GM21528 (cell line): ENCODE data around the gene LCAT.
"Not testable (repeated sequence)": the region's sequence is repeated elsewhere in the genome, so short reads cannot be mapped to it uniquely, and the experiment has no call there.

Source experiments
- ATAC-seq: cut with Tn5 transposase; IDR thresholded peaks from one replicate; pipeline ENCODE4 v1.9.1; 2021; ENCODE audit warnings: mild to moderate bottlenecking, moderate library complexity; ENCODE audit not compliant: unreplicated experiment, low FRiP score

Gene LCAT

DNA sequence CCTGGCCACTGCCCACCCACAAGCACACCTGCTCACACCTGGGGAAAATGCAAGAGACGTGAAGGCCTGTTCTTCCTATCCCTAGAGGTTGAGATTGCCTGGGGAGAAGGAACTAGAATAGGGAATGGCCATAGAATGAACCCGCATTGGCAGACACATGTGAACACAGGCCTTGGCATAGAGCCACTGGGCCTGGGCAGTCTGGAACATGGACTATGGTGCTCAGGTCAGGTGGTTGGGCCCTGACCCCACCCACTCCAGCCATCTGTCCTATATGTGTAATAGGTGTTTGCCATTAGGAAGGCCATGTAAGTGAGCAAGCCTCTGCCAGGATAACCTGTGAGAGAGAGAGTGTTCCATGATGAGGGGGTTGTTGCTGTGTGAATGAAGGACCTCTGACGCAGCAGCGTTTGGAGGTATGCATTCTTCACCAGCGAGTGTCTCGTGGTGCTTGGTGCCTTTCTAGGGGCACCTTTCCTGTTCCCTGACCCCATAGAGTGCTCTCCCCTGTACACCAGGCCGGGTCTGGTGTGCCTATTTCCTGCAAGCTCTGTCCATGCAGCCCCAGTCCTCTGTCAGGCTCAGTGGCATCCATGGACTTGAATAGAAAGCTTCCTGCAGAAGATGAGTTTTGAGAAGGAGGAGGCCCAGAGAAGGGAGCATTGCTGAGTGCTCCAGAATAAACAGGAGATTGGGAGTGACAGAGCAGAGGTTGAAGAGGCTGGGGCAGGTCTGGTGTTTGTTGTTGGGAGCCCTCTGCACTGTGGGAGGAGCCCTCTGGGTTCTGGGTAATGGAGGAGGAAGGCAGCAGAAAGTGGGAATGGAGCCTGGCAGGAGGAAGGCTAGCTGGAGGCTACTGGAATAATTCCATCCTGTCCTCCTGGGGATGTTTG lies 27.8 kb downstream of the LCAT start:
- ATAC-seq: no peak

DNA sequence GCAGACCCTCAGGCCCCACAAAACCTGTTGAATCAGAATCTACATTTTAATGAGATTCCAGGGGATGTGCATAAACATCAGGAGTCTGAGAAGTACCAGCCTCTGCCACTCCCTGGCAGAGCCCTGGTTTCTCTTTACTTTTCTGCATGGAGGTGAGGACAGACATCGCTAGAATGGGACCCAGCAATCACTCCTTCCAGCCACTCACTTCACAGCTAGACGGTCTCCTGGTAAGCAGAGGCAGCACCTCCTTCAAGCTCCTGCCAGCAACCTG lies 28.5 kb downstream of the LCAT start:
- ATAC-seq: not testable (repeated sequence)

- no peak for ATAC-seq
Measured at GRCh38 chr16:67914758-67915495, 29.0 kb downstream of the LCAT start.

DNA sequence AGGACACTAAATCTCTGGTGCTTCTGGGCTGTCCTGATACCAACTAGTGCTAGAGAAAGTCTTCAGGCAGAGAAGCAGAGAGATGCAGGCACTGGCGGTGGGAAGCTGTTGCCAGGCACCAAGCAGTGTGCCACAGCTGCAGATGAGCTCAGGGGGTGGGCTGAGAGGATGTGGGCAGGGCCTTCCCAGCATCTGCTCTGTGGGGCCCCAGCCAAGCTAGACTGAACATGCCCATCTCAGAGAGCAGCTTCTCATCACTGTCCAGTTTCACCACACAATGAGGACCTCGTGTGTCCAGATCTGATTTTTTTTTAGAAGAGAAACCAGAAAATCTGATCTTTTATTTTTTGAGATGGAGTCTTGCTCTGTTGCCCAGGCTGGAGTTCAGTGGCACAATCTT lies 33.8 kb downstream of the LCAT start:
- no peak for ATAC-seq

DNA sequence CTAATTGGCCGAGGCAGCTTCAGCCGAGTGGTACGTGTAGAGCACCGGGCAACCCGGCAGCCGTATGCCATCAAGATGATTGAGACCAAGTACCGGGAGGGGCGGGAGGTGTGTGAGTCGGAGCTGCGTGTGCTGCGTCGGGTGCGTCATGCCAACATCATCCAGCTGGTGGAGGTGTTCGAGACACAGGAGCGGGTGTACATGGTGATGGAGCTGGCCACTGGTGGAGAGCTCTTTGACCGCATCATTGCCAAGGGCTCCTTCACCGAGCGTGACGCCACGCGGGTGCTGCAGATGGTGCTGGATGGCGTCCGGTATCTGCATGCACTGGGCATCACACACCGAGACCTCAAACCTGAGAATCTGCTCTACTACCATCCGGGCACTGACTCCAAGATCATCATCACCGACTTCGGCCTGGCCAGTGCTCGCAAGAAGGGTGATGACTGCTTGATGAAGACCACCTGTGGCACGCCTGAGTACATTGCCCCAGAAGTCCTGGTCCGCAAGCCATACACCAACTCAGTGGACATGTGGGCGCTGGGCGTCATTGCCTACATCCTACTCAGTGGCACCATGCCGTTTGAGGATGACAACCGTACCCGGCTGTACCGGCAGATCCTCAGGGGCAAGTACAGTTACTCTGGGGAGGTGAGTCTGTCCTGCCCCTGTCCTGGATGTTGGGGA lies 34.7 kb downstream of the LCAT start:
- ATAC-seq: no peak

GRCh38 chr16:67907397-67908180 lies 36.3 kb downstream of the LCAT start:
- ATAC-seq: no peak

DNA sequence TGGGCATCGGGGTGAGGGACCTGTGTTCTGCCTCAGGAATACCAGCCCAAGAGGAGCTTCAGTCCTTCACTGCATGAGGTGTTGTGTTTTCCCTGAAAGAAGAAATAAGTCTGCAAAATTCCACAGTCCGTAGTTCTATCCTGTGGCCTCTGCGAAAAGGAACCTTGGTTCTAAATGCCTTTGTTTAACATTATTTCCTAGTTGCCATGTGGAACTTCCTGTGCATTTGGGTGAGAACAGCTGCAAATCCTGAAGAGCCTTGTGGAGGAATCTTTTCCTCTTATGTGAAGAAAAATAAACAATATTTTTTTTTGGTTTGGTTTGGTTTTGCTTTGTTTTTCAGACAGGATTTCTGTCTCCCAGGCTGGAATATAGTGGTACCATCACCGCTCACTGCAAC lies 41.1 kb downstream of the LCAT start:
- ATAC-seq: no peak

DNA sequence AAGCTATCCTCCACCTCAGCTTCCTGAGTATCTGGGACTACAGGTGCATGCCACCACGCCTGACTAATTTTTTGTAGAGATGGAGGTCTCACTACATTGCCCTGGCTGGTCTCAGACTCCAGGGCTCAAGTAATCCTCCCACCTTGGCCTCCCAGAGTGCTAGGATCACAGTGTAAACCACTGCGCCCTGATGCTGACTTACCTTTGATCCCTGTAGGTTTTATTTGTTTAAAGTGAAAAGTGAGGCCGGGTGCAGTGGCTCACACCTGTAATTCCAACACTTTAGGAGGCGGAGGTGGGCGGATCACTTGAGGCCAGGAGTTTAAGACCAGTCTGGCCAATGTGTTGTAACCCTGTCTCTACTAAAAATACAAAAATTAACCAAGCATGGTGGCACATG lies 42.2 kb downstream of the LCAT start:
- no peak for ATAC-seq

GRCh38 chr16:67897231-67897630 lies 46.7 kb downstream of the LCAT start:
- no peak for ATAC-seq

DNA sequence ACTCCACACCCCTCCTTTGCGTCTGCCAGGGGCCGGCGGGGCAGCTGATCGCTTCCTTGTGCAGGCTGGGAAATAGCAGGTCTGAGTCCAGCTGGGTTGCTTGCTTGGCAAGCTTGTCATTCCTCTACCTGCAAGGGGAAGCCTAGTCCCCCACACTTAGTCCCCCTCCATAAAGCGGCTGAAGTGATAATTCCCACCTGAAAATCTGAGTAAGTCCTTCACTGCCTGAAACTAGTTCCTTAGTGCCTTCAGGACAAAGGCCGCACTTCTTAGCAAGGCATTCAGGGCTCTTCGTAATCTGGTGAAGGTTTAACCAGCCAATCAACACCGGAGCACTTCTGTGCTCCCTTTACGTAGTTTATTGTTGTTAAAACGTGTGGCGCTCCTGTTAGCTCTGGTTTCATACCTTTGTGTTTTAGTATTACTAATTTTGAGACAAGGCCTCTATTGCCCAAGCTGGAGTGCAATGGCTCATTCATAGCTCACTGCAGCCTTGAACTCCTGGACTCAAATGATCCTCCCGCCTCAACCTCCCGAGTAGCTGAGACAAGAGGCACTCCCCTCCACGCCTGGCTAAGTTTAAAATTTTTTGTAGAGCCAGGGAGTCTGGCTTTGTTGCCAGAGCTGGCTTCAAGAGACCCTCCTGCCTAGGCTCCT lies 50.0 kb downstream of the LCAT start:
- ATAC-seq: peak; percentile 6

DNA sequence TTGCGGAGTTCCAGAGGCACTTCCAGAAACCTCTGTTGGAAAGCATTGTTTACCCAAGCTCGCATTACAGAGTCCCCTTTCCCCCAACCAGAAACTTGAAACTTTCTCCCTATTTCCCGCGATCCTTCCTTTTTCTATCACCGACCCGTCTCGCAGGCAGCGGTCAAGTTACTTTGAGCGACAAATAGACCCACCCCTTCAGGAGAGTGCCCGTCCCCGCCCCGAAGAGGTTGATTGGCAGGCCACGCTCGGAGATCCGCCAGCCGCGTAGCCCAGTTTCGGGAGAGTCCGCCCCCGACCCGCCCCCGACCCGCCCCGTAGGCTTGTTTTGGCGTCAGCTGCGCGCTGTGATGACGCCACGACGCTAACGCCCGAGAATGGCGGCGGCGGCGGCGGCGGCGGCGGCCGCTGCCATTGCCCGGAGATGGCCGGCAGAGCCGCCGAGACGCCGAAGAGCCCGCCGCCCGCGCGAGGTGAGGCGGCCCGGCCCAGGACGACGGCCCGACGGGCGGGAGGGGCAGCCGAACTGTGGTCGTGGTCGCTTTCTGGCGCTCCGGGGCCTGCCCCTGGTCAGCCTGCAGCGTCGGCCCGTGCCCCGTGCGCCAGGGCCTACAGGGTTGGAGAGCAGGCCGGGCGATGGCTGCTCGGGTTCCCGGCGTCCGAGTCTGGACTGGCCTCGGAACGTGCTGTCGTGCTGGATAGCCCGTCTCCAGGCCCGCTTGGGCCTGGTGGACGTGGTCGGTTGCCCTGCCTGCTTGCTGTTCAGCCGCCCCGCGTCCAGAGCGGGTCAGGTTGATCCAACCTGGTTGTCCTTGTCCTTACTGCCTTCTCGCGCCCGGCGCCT lies 50.8 kb downstream of the LCAT start, which contains the start of gene PSKH1:
TSS of gene PSKH1 (plus strand) at position 356 of the 844 bp plus-strand sequence. CDS start 15,496 bp downstream, outside the sequence.
- peak; percentile 84 for ATAC-seq

GRCh38 chr16:67892375-67892774 lies 51.5 kb downstream of the LCAT start:
- ATAC-seq: no peak
